Measurements from ENCODE around the gene ATP1A4. TPM values are rescaled to one million over a fixed set of nuclear protein-coding genes. Genes with fewer than 3 reads are reported as not detected.

Gene ATP1A4
- total RNA-seq, 1 donor from 2014 or later = not detected

GRCh38 chr1:160220301-160220700 lies 68.9 kb downstream of the ATP1A4 start:
- Mint-ChIP-seq H3K27ac (ENCODE audit: unreplicated experiment) (no peak overlapping the region), H3K4me3 (ENCODE audit: unreplicated experiment) (no peak overlapping the region), H3K27me3 (ENCODE audit: unreplicated experiment) (no peaks in the 10 kb centered on the region), H3K9me3 (ENCODE audit: unreplicated experiment) (no peaks in the 10 kb centered on the region), H3K4me1 (ENCODE audit: low read depth, unreplicated experiment) (peaks cover 4% of the 10 kb centered on the region), H3K36me3 (ENCODE audit: unreplicated experiment) (no peaks in the 10 kb centered on the region)
- no peak for TF ChIP-seq CTCF (IDR thresholded peaks at IDR 0.05; ENCODE audit: partially characterized antibody, unreplicated experiment)
- no peak for DNase-seq

GRCh38 chr1:160221089-160221488 lies 69.7 kb downstream of the ATP1A4 start:
- H3K36me3 Mint-ChIP-seq (ENCODE audit: unreplicated experiment) = no peaks in the 10 kb centered on the region
- no peaks in the 10 kb centered on the region for H3K27me3 Mint-ChIP-seq (ENCODE audit: unreplicated experiment)
- no peak overlapping the region for H3K4me3 Mint-ChIP-seq (ENCODE audit: unreplicated experiment)
- no peak overlapping the region for H3K27ac Mint-ChIP-seq (ENCODE audit: unreplicated experiment)
- H3K9me3 Mint-ChIP-seq (ENCODE audit: unreplicated experiment) = no peaks in the 10 kb centered on the region
- H3K4me1 Mint-ChIP-seq (ENCODE audit: low read depth, unreplicated experiment) = peaks cover 4% of the 10 kb centered on the region
- TF ChIP-seq CTCF (IDR thresholded peaks at IDR 0.05; ENCODE audit: partially characterized antibody, unreplicated experiment) = no peak
- DNase-seq = no peak

- Mint-ChIP-seq H3K4me1 (ENCODE audit: low read depth, unreplicated experiment) (peaks cover 4% of the 10 kb centered on the region), H3K4me3 (ENCODE audit: unreplicated experiment) (no peak overlapping the region), H3K9me3 (ENCODE audit: unreplicated experiment) (no peaks in the 10 kb centered on the region), H3K27ac (ENCODE audit: unreplicated experiment) (no peak overlapping the region), H3K36me3 (ENCODE audit: unreplicated experiment) (no peaks in the 10 kb centered on the region), H3K27me3 (ENCODE audit: unreplicated experiment) (no peaks in the 10 kb centered on the region)
- DNase-seq = no peak
- TF ChIP-seq CTCF (IDR thresholded peaks at IDR 0.05; ENCODE audit: partially characterized antibody, unreplicated experiment) = no peak
Observed at GRCh38 chr1:160222546-160222945, 71.1 kb downstream of the ATP1A4 start.

GRCh38 chr1:160224606-160225005 lies 73.2 kb downstream of the ATP1A4 start:
- H3K27ac Mint-ChIP-seq (ENCODE audit: unreplicated experiment) = no peak overlapping the region
- no peaks in the 10 kb centered on the region for H3K9me3 Mint-ChIP-seq (ENCODE audit: unreplicated experiment)
- H3K27me3 Mint-ChIP-seq (ENCODE audit: unreplicated experiment) = no peaks in the 10 kb centered on the region
- no peak for DNase-seq
- no peak overlapping the region for H3K4me3 Mint-ChIP-seq (ENCODE audit: unreplicated experiment)
- H3K36me3 Mint-ChIP-seq (ENCODE audit: unreplicated experiment) = no peaks in the 10 kb centered on the region
- no peak for TF ChIP-seq CTCF (IDR thresholded peaks at IDR 0.05; ENCODE audit: partially characterized antibody, unreplicated experiment)
- H3K4me1 Mint-ChIP-seq (ENCODE audit: low read depth, unreplicated experiment) = no peaks in the 10 kb centered on the region

- Mint-ChIP-seq H3K36me3 (ENCODE audit: unreplicated experiment) (no peaks in the 10 kb centered on the region), H3K4me3 (ENCODE audit: unreplicated experiment) (no peak overlapping the region), H3K9me3 (ENCODE audit: unreplicated experiment) (no peaks in the 10 kb centered on the region), H3K4me1 (ENCODE audit: low read depth, unreplicated experiment) (no peaks in the 10 kb centered on the region), H3K27ac (ENCODE audit: unreplicated experiment) (no peak overlapping the region), H3K27me3 (ENCODE audit: unreplicated experiment) (no peaks in the 10 kb centered on the region)
- TF ChIP-seq CTCF (IDR thresholded peaks at IDR 0.05; ENCODE audit: partially characterized antibody, unreplicated experiment) = no peak
- no peak for DNase-seq
Observed at GRCh38 chr1:160225345-160225744, 73.9 kb downstream of the ATP1A4 start.
